RKO (cell line): ENCODE data around the gene HINFP.
"Not testable (repeated sequence)": the region's sequence is repeated elsewhere in the genome, so short reads cannot be mapped to it uniquely, and the experiment has no call there.

Experiments
- DNase-seq: peaks from one replicate; pipeline ENCODE4 v3.0.0-alpha.2; 2016; ENCODE audit warnings: low spot score

Gene HINFP

DNA sequence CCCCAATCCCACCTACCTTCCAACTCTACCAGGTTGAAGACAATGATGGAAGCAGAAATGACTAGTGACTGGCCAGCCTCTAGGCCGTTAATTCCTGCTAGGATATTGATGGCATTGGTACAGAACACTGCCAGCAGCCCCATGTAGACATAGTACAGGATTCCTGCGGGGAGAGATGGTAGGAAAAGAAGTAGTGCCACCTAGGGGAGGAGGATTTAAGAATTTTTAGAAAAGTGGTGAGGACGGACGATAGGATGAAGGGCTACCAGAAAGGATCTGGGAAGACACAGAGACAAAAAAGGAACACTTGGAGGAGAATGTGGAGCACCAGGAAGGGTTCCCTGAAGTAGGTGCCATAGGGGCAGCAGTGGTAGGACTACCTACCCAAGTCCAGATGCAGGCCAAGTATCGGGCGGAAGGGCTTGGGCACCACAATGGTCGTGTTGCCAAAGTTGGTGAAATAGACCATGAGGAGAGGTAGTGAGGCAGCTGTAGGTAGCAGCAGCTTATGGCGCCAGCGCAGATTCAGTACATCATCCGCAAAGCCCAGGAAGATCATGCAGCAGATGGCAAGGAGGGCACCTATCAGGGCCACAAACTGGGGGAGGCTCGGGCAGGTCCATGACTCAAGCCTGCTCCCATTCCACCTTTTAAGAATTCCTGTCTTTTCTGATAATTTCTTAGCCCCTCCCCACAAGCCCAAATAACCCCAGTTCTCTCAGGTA is 21.0 kb upstream of the HINFP start:
- DNase-seq = peak; percentile 77

DNA sequence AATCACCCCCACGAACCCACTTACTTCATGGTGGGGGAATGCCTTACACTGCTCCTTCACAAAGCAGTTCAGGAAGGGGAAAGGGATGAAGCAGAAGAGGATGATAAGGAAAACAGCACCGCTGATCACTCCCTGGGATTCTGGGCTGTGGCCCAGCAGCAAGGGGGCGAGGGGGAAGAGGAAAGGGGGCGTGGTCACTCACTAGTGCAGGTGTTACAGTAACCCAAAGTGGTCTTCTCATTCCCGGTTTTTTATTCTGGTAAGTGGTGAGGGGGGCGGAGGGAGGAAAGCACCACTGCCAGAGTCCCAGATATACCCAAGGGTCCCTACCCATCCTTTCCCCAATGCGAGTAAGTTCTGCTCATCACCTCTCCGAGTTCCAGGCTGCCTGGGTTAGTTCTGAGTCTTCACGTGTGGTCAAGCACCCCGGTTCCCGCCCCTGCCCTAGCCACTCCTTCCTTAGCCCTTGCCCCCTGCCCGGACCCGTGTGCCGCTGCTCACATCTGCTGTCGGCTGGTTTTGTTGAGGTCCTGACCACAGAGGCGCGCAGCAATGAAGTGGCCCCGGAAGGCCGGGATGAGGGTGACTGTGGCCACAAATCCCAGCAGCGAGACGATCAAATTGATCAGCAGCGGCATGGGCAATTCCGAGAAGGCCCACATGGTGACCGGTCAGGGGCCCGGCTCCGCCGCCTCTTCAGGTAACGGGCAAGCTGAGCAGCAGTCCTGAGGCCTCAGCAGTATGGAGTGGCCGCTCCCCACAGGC is 20.2 kb upstream of the HINFP start:
- DNase-seq = peak; percentile 71

DNA sequence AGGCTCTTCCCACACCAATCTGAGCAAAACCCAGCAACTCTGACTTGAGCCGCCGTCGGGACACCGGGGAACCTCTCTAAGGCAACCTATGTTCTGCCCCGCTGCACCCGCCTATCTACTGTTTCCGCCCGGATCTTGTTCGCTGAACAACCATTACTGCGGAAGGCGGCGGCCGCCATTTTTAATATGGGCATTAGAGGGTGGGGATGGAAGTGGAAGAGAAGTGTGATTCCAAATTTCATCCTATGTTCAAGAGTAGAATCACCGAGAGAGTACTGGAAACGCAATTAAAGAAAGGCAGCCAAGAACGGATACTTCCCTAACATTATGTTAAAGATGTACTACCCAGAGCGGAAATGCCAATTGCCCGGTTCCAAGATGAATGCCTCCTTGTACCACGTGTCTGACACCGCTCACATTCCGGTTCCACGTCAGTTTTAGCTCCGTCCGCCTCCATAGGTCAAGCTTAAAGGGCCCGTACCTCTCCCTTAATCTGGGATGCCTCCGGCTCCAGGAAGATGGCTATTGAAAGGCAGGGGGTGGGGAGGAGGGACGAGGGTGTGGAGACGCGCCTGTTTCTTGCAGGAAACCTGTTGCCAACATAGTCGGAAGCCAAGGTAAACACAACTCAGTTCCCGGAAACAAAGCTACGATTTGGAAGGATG is 19.5 kb upstream of the HINFP start, which contains the start of gene DPAGT1:
DPAGT1 (minus strand) TSS at position 95 of the 665 bp plus-strand sequence. CDS start 198 bp downstream, outside the sequence.
- peak; percentile 98 for DNase-seq

DNA sequence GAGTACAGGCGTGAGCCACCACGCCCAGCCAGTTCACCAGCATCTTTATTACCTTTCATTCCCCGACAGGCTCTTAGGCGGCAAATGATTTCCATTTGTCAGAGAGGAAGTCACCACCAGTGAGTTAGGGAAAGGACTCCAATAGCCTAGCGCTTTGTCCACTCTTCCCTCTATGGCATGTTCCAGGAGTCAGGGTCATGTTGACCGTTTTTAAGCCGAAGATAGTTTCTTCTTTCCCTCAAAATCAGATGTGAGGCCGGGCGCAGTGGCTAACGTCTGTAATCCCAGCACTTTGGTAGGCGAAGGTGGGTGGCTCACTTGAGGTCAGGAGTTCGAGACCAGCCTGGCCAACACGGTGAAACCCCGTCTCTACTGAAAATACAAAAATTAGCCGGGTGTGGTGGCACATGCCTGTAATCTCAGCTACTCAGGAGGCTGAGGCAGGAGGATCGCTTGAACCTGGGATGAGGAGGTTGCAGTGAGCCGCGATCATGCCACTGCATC is 18.2 kb upstream of the HINFP start:
- DNase-seq = not testable (repeated sequence)

DNA sequence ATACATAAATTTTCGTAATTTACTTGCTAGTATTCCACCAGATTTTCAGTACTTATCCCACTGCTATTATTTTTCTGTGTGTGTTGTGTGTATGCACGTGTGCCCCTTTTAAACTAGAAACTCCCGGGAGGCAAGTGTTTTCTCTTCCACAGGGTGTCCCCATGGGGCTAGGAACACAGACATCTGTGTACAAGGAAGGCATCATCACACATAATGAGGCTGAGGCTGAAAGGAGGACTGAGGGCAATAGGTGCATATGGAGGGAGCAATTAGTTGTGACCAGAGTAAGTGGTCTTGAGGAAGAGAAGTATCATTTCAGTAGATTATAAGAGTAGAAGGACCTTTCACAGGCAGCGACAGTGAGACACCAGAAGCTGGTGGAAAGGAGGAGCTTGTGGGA is 17.6 kb upstream of the HINFP start:
- peak; percentile 46 for DNase-seq

DNA sequence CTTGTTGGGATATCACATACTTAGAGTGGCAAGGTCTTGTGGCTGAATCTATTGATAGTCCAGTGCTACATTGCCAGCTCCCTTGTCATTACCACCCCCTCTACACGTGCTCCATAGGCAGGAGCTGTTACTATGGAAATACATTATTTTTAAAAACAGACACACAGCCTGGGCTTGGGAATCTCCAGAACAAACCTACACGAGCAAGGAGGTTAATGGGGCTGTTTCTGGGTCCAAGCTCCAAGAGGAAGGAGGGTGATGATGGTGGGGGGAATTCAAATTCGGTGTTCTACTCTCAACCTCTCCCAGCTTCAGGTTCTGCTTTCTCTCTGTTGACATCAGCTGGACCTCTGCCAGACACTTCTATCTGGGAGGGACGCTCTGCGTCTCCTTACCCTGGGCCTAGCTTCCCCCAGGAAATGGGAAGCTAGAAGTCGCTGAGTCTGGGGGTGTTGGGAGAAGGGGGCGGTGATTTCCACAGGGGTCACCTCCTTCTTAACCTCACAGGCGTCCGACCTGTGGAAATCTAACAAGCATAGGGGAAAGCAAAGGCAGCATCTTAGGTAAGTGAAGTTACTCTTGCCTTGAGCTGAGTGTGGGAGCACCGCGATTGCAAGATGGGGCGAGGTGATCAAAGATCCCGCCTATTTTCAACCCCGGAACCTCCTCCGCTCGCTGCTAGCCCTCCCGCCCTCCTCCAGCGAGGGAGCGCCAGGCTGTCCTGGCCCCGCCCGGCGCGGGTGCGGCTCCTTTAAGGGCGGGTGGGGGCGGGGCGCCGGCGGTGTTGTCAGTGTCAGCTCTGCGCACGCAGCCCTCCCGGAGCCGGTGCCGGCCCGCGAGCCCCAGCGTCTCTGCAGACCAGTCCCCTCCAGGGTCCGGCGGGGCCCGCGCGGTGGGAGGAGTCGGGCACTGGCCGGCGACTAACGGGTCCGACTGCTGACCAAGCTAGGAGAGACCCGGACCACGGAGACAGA is 14.5 kb upstream of the HINFP start, which contains the start of gene C2CD2L:
C2CD2L (plus strand) TSS at position 781 of the 974 bp plus-strand sequence. CDS start 398 bp downstream, outside the sequence.
- peak; percentile 92 for DNase-seq

DNA sequence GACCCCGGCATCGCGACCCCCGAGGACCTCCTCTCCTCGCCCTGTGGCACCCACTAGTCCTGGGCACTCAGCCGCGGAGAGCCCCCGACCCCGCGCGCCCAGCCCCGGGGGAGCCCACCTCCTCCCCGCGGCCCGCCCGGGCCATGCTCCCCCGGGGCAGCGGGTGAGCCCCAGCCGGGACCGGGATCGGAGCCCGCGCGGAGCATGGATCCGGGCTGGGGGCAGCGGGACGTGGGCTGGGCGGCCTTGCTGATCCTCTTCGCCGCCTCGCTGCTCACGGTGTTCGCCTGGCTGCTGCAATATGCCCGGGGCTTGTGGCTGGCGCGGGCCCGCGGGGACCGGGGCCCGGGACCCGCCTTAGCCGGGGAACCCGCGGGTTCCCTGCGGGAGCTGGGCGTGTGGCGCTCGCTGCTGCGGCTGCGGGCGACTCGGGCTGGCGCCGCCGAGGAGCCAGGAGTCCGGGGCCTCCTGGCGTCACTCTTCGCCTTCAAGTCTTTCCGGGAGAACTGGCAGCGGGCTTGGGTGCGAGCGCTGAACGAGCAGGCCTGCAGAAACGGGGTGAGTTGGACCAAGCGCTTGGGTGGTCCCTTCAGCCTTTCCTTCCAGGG is 13.7 kb upstream of the HINFP start:
- DNase-seq = no peak

DNA sequence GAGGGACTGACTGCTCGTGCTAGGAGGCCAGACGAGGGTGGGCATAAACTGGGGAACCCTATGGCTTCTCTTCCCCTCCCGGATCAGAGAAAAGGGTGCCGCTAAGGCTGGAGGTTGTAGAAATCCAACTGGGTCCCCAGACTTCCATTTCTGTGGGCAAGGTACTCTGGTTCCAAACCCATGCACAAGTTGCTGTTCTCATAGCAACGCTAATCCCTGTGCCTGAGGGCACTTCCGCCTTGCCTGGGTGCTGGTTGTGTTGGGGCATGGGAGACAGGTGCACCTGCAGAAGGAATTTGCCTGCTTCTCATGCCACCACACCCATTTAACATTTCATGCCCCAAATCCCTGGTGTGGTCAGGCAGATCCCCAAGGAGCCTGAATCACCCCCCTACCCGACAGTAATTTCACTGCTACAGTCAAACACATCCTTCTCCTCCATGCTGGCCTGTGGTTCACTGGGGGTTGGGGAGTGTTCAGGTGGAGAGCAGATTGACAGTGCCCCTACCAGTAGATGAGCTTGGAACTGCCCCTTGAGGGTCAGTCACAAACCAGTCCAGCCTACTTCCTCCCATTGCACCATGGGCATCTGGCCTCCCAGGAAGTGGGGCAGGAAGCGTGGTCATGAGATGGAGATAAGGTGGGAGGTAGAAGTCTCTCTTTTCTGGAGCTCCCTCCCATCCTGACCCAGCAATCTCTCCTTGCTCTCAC is 13.1 kb upstream of the HINFP start:
- DNase-seq = peak; percentile 80

DNA sequence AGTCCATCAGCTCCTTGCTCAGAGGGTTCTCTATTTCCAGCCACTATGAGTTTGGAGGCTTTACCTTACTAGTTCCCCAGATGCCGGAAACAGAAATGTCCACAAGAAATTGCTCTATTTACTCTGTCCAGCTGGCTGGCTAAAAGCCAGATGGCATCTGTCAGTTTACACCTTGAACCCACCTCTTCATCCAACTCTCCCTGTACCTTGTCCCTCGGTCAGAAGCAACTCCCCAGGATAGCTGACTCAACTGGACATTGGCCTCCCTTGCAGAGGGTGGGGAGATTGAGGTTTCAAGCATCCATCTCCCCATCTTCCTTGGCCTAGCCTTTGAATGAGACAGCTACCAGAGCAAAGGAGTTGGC is 12.5 kb upstream of the HINFP start:
- DNase-seq = no peak

DNA sequence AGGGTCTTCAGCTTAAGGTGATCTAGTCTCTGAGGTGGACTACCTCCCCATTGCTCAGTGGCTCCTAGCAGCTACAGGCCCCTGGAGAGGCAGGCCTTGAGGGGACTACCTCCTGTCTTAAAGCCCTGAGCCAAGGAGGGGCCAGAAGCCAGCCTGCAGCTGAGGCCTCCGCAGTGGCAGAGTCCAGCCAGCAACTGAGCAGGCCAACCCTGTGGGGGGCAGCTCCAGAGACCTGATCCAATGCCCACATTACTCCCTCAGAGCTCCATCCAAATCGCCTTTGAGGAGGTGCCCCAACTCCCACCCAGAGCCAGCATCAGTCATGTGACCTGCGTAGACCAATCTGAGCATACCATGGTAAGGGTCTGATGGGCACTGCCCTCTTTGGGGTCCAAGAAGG is 11.5 kb upstream of the HINFP start:
- no peak for DNase-seq

DNA sequence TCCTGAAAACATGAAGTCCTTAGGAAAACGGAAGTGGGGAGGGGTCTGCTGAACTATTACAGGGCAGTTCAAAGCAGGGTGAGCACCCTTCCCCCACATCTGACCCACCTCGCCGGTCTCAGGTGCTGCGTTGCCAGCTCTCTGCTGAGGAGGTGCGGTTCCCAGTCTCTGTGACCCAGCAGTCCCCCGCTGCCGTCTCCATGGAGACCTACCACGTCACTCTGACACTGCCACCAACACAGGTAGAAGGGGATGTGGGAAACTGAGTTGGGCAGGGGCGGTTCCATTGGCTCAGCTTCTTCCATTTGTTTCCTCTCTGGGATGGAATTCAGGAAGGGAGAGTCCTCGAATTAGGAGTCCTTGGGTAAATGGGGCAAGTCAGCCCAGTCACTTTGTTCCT is 10.9 kb upstream of the HINFP start:
- no peak for DNase-seq

DNA sequence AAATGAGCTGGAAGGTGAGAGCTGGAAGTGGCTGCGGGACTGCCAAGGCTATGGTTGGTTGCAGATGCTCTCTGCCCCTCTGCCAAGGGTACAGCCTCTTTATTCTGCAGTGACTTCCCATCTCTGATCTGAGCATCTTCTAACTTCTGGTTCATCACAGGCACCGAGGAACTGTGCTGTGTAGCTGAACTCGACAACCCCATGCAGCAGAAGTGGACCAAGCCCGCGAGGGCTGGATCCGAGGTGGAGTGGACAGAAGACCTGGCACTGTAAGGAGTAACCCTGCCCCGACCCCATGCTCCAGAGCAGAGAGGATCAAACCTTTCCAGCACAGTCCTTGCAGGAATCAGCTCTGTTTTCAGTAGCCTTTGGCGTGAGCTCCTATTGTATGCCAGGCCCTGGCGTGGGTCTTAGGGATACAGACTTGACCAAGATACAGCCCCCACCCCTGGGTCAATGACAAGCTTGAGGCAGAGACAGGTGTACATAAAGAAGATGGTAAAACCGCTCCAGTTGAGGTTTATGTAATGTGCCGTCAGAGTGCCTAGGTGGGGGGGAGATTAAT is 9.9 kb upstream of the HINFP start:
- no peak for DNase-seq

DNA sequence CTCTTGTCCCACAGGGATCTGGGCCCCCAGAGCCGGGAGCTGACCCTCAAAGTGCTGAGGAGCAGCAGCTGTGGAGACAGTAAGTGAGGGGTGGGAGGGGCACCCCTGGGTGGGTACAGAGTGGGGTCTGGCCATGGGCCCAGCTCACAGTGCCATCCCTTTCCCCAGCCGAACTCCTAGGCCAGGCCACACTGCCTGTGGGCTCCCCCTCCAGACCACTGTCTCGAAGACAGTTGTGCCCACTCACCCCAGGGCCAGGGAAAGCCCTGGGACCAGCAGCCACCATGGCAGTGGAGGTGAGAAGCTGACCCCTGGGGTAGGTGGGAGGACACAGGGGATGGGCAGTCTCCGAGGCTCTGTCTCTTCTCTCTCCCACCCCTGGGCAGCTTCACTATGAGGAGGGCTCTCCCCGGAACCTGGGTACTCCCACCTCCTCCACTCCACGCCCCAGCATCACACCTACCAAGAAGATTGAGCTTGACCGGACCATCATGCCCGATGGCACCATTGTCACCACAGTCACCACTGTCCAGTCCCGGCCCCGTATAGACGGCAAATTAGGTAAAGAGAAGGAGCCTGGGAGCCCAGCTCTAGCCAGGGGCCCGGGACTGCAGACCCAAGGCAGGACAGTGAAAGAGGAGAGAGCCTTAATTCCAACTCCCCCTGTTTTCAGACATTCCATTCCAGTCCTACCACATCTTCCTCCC is 8.9 kb upstream of the HINFP start:
- no peak for DNase-seq

DNA sequence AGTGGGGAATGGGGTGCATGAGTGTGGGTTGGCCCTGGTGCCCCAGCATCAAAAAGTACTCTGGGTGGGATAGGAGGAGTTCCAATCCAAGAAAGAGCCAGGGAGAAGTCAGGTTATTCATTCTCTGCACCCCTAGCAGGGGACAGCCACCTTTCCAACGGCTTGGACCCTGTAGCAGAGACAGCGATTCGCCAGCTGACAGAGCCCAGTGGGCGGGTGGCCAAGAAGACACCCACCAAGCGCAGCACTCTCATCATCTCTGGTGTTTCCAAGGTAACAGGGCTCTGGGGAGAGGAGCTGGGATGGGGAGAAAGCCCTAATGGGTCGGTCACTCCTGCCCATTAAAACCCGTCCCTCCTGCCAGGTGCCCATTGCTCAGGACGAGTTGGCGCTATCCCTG is 7.7 kb upstream of the HINFP start:
- DNase-seq = no peak

DNA sequence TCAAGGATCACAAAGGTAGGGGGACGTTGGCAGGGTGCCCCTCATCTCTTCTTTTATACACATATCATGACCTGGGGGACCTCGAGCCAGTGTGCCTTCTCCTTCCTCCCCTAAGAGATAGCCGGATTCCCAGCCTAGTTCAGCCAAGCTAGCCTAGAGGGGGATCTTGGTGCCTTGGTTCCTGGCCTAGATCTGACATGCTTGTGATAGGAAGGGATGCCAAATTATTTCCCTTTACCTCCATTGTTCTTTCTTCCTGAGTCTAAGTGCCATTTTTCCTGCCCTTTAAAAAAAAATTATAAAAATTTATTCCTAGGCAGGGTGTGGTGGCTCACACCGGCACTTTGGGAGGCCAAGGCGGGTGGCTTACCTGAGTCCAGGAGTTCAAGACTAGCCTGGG is 7.0 kb upstream of the HINFP start:
- no peak for DNase-seq

DNA sequence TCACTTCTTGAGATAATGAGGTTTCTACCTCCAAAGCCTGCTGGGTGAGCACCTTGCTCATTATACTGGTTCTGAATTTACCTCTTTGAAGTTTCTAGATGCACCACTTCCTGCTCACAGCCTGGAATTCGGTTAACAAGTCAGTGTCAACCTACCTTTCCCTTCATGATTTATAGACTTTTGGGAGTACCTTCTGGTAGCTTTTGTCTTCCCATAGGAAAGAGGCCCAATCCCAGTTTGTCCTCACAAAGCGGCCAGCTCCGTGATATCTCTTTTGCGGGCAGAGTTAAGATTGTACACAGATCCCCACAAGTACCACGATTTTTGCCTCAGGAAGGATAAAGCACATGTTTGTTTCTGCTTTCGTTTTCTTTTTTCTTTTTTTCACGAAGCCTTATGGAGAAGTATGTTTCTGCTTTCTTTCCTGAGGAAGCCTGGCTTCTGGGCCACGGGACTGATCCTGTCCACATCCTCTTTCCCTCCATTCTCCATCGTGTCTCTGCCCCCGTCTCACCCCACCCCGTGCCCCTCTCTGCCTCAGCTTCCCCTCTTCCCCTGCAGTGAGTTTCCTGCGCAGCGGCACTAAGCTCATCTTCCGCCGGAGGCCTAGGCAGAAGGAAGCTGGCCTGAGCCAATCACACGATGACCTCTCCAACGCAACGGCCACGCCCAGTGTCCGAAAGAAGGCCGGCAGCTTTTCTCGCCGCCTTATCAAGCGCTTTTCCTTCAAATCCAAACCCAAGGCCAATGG is 5.7 kb upstream of the HINFP start:
- DNase-seq = no peak

DNA sequence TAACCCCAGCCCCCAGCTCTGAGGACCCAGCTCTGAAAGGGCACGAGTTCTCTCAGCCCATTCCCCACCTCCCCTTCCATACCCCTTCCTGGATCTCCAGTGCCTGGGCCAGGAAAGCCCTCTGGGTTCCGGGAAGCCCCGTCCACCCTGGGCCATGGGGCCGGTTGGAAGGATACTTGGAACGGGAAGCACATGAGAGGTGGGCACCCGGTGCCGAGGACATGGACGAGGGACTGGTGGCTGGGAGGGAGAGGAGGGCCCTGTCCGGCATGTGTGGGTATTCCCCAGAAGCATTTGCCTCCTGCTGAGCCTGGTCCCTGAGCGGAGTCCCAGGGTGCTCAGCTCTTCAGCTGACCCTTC is 5.2 kb upstream of the HINFP start:
- DNase-seq = no peak

DNA sequence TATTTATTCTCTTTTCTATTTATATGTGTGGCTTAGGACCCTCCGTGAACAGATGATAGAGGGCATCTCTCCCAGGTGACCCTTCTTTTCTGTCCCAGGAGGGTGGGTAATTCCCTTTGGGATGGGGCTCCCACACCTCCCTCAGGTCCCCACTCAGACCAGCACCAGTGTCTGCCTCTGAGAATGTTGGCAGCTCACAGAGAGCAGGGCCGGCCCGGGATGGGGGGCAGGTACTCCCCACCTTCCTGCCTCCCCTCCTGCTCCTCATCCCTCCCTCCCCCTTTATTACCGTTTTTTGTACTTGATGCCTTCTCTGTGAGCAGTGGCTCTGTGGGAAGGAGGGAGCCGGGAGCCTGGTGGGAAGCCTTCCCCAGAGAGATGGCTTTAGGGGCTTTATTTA is 4.8 kb upstream of the HINFP start:
- no peak for DNase-seq
